Esophagus squamous epithelium (tissue), 5 donors: ENCODE results near the gene SCAMP3. TPM values are rescaled to one million over a fixed set of nuclear protein-coding genes. Genes with fewer than 3 reads are reported as not detected.
A peak's percentile ranks its signal among the peaks of the same experiment; 100 is the strongest.

Experiments used
- DNase-seq: peaks from one replicate; lab custom pipeline; 2025; lab: John Stamatoyannopoulos, UW
- H3K27ac ChIP-seq, 4 donors: fragments of 200-600 bp; sonication (generic); one replicate each; pipeline ENCODE4 v1.5.1; 2016 to 2019; ENCODE audit warnings: mild to moderate bottlenecking in 1 of 4
- H3K27me3 ChIP-seq, 4 donors: fragments of 200-600 bp; sonication (generic); 1 replicate in 3 of 4; 2 replicates in 1 of 4; pipeline versions ENCODE4 v1.5.1 to v1.6.0; 2017 to 2021; ENCODE audit warnings: antibody characterized with exemption in 1 of 4
- H3K36me3 ChIP-seq, 3 donors: fragments of 200-600 bp; sonication (generic); one replicate each; pipeline ENCODE4 v1.5.1; 2016 to 2019
- H3K4me1 ChIP-seq, 3 donors: fragments of 200-600 bp; sonication (generic); one replicate each; pipeline ENCODE4 v1.5.1; 2017 to 2019
- H3K4me3 ChIP-seq, 4 donors: fragments of 200-600 bp; sonication (generic); 1 replicate in 3 of 4; 2 replicates in 1 of 4; pipeline ENCODE4 v1.5.1; 2016 to 2019; ENCODE audit warnings: mild to moderate bottlenecking in 2 of 4, moderate library complexity in 1 of 4
- H3K9me3 ChIP-seq, 3 donors: fragments of 200-600 bp; sonication (generic); one replicate each; pipeline ENCODE4 v1.5.1; 2016 to 2019
- CTCF ChIP-seq, 6 experiments: fragments of 450-650 bp in 4 of 6; fragments of 200-600 bp in 2 of 6; sonication (generic) in 2 of 6; IDR thresholded peaks; one replicate each; pipeline ENCODE4 v1.5.1; 2016 to 2019; ENCODE audit warnings: antibody characterized with exemption in 6 of 6, mild to moderate bottlenecking in 4 of 6, moderate library complexity in 4 of 6
- POLR2A ChIP-seq, 4 donors: fragments of 450-650 bp; IDR thresholded peaks; one replicate each; pipeline ENCODE4 v1.6.1; 2017; ENCODE audit warnings: antibody characterized with exemption in 4 of 4, mild to moderate bottlenecking in 4 of 4, moderate library complexity in 3 of 4
- WGBS, 2 donors: methylation state at CpG; one replicate each; pipeline ENCODE4 v1.1.5; 2018; 5-methylcytosine and 5-hydroxymethylcytosine counted together
- intact Hi-C: fragments of 100-400 bp; cut with DNase I; formaldehyde crosslinking; loops from one replicate; pipeline ENCODE4 v1.15.0; 2022
- total RNA-seq, 4 donors: library from RNA; depleted of rRNA; stranded (reverse); fragments of >200 nt; gene quantifications; one replicate each; pipeline ENCODE4 v1.1.0, GENCODE V29; 2016
- donor health status: DM: yes; HTN: yes; CAD: no.

SCAMP3 gene
- total RNA-seq, 4 donors from 2014 or later: 56.8 to 72.2 (median 60.1) TPM

DNA sequence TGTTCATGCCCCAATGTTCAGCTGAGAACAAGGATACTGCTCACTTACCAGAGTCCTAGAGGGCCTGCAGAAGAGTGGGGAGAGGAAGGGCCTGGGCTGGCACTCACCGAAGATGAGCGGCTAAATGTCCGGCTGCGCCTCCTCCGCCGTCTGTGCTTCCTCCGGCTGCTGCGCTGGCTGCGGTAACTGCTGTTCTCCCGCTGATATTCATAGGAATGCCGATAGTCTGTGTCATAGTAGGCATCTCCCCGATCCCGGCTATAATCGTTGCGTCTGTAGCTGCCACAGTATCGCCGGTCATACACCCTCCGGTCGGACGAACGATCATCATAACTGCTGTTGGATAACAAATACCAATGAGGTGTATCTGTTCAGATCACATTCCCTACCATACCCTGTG lies 7.2 kb upstream of the SCAMP3 start:
- TF ChIP-seq CTCF (IDR thresholded peaks at IDR 0.05): no peak
- TF ChIP-seq POLR2A (IDR thresholded peaks at IDR 0.05): no peak
- Histone ChIP-seq H3K27me3 (no peaks in the 10 kb centered on the region), H3K9me3 (no peaks in the 10 kb centered on the region), H3K4me3 (no peak overlapping the region), H3K4me1 (peaks cover 12 to 28% (median 17%) of the 10 kb centered on the region in 3 donors), H3K36me3 (peaks cover 41 to 74% (median 63%) of the 10 kb centered on the region in 3 donors), H3K27ac (no peak overlapping the region)
- no peak for DNase-seq
- intact Hi-C loops: loop anchor here (10.0 kb wide), 1 partner anchor 235 kb away; no protein-coding TSS in a partner anchor
- WGBS, 2 donors: 95 to 96% methylated on average over 11 to 18 of the region's 21 CpGs

DNA sequence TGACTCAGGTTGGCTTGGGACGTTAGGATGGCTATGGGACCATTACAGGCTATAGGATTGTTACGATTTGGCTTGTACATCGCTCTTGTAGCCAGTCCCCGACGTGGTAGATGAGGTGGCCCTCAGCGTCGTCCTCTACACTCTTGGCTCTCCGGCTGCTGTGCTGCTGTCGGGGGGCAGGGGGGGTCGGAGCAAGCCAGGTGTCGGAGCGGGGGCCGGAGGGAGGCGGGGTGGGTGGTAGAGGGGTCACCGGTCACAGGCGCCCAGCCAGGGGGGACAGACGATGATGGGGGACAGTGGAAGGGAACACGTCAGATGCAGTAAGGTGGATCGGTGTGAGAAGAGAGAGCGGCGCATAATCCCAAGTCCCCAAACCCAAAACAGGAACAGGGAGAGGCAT lies 6.5 kb upstream of the SCAMP3 start:
- no peak overlapping the region for H3K4me3 ChIP-seq
- H3K4me1 ChIP-seq: peaks cover 8 to 23% (median 14%) of the 10 kb centered on the region in 3 donors
- no peak for DNase-seq
- H3K27me3 ChIP-seq: no peaks in the 10 kb centered on the region
- no peaks in the 10 kb centered on the region for H3K9me3 ChIP-seq
- H3K27ac ChIP-seq: no peak overlapping the region
- TF ChIP-seq POLR2A (IDR thresholded peaks at IDR 0.05) (no peak), CTCF (IDR thresholded peaks at IDR 0.05) (no peak)
- intact Hi-C loops: loop anchor here (10.0 kb wide), 1 partner anchor 236 kb away; no protein-coding TSS in a partner anchor
- peaks cover 41 to 82% (median 70%) of the 10 kb centered on the region in 3 donors for H3K36me3 ChIP-seq
- WGBS, 2 donors: 86 to 88% methylated on average over 5 to 11 of the region's 21 CpGs

GRCh38 chr1:155267373-155267772 lies 5.2 kb upstream of the SCAMP3 start:
- TF ChIP-seq POLR2A (IDR thresholded peaks at IDR 0.05) (no peak), CTCF (IDR thresholded peaks at IDR 0.05) (no peak)
- 94 to 100% methylated on average over 2 of the region's 2 CpGs for WGBS, 2 donors
- Histone ChIP-seq H3K27me3 (no peaks in the 10 kb centered on the region), H3K36me3 (peaks cover 41 to 90% (median 74%) of the 10 kb centered on the region in 3 donors), H3K27ac (no peak overlapping the region), H3K9me3 (no peaks in the 10 kb centered on the region), H3K4me3 (no peak overlapping the region), H3K4me1 (peaks cover 4 to 24% (median 14%) of the 10 kb centered on the region in 3 donors)
- intact Hi-C loops: loop anchor here (10.0 kb wide), 1 partner anchor 237 kb away; no protein-coding TSS in a partner anchor
- DNase-seq: no peak

GRCh38 chr1:155266553-155266952 lies 4.4 kb upstream of the SCAMP3 start:
- H3K36me3 ChIP-seq: peaks cover 41 to 87% (median 74%) of the 10 kb centered on the region in 3 donors
- intact Hi-C loops: loop anchor here (10.0 kb wide), 1 partner anchor 238 kb away; no protein-coding TSS in a partner anchor
- 75 to 83% methylated on average over 3 to 6 of the region's 6 CpGs for WGBS, 2 donors
- no peak for DNase-seq
- no peak overlapping the region for H3K27ac ChIP-seq
- no peaks in the 10 kb centered on the region for H3K9me3 ChIP-seq
- TF ChIP-seq CTCF (IDR thresholded peaks at IDR 0.05): no peak
- no peak for TF ChIP-seq POLR2A (IDR thresholded peaks at IDR 0.05)
- no peaks in the 10 kb centered on the region for H3K27me3 ChIP-seq
- H3K4me3 ChIP-seq: no peak overlapping the region
- H3K4me1 ChIP-seq: peaks cover 6 to 20% (median 8%) of the 10 kb centered on the region in 3 donors

DNA sequence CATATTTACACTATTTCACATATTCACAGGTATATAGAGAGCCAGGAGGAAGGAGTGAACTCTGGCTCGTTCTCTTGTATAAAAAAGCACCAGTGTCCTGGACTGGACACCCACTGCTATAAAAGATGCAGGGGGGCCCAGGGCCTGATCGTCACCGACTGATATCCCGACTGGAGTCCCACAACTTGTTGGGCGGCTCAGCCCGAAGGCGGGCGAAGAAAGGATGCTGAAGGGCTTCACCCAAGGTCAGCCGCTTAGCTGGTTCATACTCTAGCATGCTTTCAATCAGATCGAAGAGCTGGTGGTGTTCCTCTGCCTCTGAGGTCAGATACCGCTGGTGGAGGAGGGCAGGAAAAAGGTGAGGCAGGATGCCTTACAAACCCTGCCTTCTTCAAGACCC lies 907 bp upstream of the SCAMP3 start:
- intact Hi-C loops: loop anchor here (10.0 kb wide), 1 partner anchor 242 kb away; no protein-coding TSS in a partner anchor
- H3K36me3 ChIP-seq: peaks cover 24 to 80% (median 58%) of the 10 kb centered on the region in 3 donors

More for the DNA sequence above, 907 bp upstream of the SCAMP3 start:
- no peak overlapping the region for H3K4me3 ChIP-seq
- no peaks in the 10 kb centered on the region for H3K27me3 ChIP-seq
- TF ChIP-seq CTCF (IDR thresholded peaks at IDR 0.05): no peak
- TF ChIP-seq POLR2A (IDR thresholded peaks at IDR 0.05): no peak
- H3K9me3 ChIP-seq: no peaks in the 10 kb centered on the region
- 61 to 87% methylated on average over 5 to 10 of the region's 11 CpGs for WGBS, 2 donors
- H3K27ac ChIP-seq: peak overlapping the region in 3 of 4 donors; percentile 80 to 90 (median 87)
- peaks cover 15 to 28% (median 15%) of the 10 kb centered on the region in 3 donors for H3K4me1 ChIP-seq
- DNase-seq: no peak
